ENCODE results near the gene GOLGA5.
"Not testable (repeated sequence)": the region's sequence is repeated elsewhere in the genome, so short reads cannot be mapped to it uniquely, and the experiment has no call there.

GOLGA5 gene

GRCh38 chr14:92832137-92832700 lies 38.1 kb downstream of the GOLGA5 start:
- DNase-seq (ENCODE audit: low read depth) = no peak

- DNase-seq (ENCODE audit: low read depth) = no peak
Observed at GRCh38 chr14:92841930-92842329, 47.8 kb downstream of the GOLGA5 start.

GRCh38 chr14:92844204-92844603 lies 50.1 kb downstream of the GOLGA5 start:
- DNase-seq (ENCODE audit: low read depth) = no peak

GRCh38 chr14:92846162-92846897 lies 52.2 kb downstream of the GOLGA5 start:
- no peak for DNase-seq (ENCODE audit: low read depth)

GRCh38 chr14:92847278-92847677 lies 53.2 kb downstream of the GOLGA5 start:
- no peak for DNase-seq (ENCODE audit: low read depth)

GRCh38 chr14:92847749-92848148 lies 53.6 kb downstream of the GOLGA5 start:
- DNase-seq (ENCODE audit: low read depth) = no peak

GRCh38 chr14:92848887-92849286 lies 54.8 kb downstream of the GOLGA5 start:
- no peak for DNase-seq (ENCODE audit: low read depth)

GRCh38 chr14:92850492-92850891 lies 56.4 kb downstream of the GOLGA5 start:
- DNase-seq (ENCODE audit: low read depth) = no peak

GRCh38 chr14:92853136-92853535 lies 59.0 kb downstream of the GOLGA5 start:
- DNase-seq (ENCODE audit: low read depth) = not testable (repeated sequence)

- DNase-seq (ENCODE audit: low read depth) = no peak
Observed at GRCh38 chr14:92860049-92860840, 66.1 kb downstream of the GOLGA5 start.

- DNase-seq (ENCODE audit: low read depth) = no peak
Observed at GRCh38 chr14:92861856-92862745, 68.0 kb downstream of the GOLGA5 start.

GRCh38 chr14:92863286-92864080 lies 69.4 kb downstream of the GOLGA5 start:
- no peak for DNase-seq (ENCODE audit: low read depth)

- no peak for DNase-seq (ENCODE audit: low read depth)
Observed at GRCh38 chr14:92865674-92866073, 71.6 kb downstream of the GOLGA5 start.

GRCh38 chr14:92866181-92866752 lies 72.2 kb downstream of the GOLGA5 start:
- no peak for DNase-seq (ENCODE audit: low read depth)

- no peak for DNase-seq (ENCODE audit: low read depth)
Observed at GRCh38 chr14:92866901-92867865, 73.1 kb downstream of the GOLGA5 start.

- DNase-seq (ENCODE audit: low read depth) = no peak
Observed at GRCh38 chr14:92874962-92875661, 81.0 kb downstream of the GOLGA5 start.

GRCh38 chr14:92877757-92878431 lies 83.8 kb downstream of the GOLGA5 start:
- DNase-seq (ENCODE audit: low read depth) = no peak

- DNase-seq (ENCODE audit: low read depth) = no peak
Observed at GRCh38 chr14:92880351-92880750, 86.2 kb downstream of the GOLGA5 start.
